GM12878 (cell line): ENCODE results near the gene TSPAN2. TPM values are rescaled to one million over a fixed set of nuclear protein-coding genes. Genes with fewer than 3 reads are reported as not detected.

Experiments
- ATAC-seq: fragments of 200-7000 bp; cut with Tn5 transposase; 3 replicates; pipeline ENCODE4 v1.9.1; 2020; ENCODE audit warnings: mild to moderate bottlenecking, moderate library complexity
- BruUV-seq: library from RNA; stranded (reverse); fragments of 400-500 nt; replicated peaks from 2 replicates; lab custom pipeline; 2021; lab: Mats Ljungman, UMichigan
- CTCF ChIA-PET: fragments of 300-600 bp; sonication (Branson Sonifier 250); formaldehyde crosslinking; extraction: SDS; loops from one replicate; lab custom pipeline; 2021; ENCODE audit warnings: inconsistent platforms; lab: Yijun Ruan, JAX
- POLR2A ChIA-PET: fragments of 350-600 bp; formaldehyde crosslinking; extraction: SDS; loops from one replicate; lab custom pipeline; 2021; ENCODE audit warnings: inconsistent platforms; lab: Charles Lee
- RAD21 ChIA-PET: fragments of 300-600 bp; sonication (Branson Sonifier 250); formaldehyde crosslinking; loops from one replicate; lab custom pipeline; 2023; ENCODE audit warnings: antibody characterized with exemption; ENCODE audit not compliant: unreplicated experiment; lab: Charles Lee
- SMC1A ChIA-PET: fragments of 300-600 bp; sonication (Branson Sonifier 250); formaldehyde crosslinking; loops from one replicate; lab custom pipeline; 2023; ENCODE audit not compliant: unreplicated experiment, uncharacterized antibody; lab: Charles Lee
- DNase-seq: peaks from one replicate; pipeline ENCODE4 v3.0.0-alpha.2; 2011; ENCODE audit warnings: low read depth, low spot score
- FAIRE-seq: peaks from 3 replicates; lab custom pipeline; 2011; peaks lifted over from hg19 to GRCh38; lab: Jason Lieb, UNC
- H2AFZ ChIP-seq: 2 replicates; pipeline ENCODE4 v1.6.0; 2011; ENCODE audit warnings: low read depth, low read length, control low read depth; ENCODE audit not compliant: control insufficient read depth
- H3K27ac ChIP-seq: 2 replicates; pipeline ENCODE4 v1.5.1; 2011; ENCODE audit warnings: control low read depth; ENCODE audit not compliant: control insufficient read depth, insufficient read depth
- H3K27me3 ChIP-seq, 2 experiments: replicated peaks in 1 of 2; 2 replicates each; pipeline versions ENCODE4 v1.6.0 to v1.6.1; 2011; ENCODE audit warnings: low read length in 1 of 2; ENCODE audit not compliant: control insufficient read depth in 2 of 2, insufficient read depth in 2 of 2
- H3K36me3 ChIP-seq, 2 experiments: 2 replicates each; pipeline ENCODE4 v1.5.1; 2011; ENCODE audit warnings: low read length in 1 of 2; ENCODE audit not compliant: control insufficient read depth in 2 of 2, insufficient read depth in 2 of 2
- H3K4me1 ChIP-seq: 2 replicates; pipeline ENCODE4 v1.6.1; 2011; ENCODE audit warnings: mild to moderate bottlenecking, low read length, moderate library complexity, mixed read lengths; ENCODE audit not compliant: control insufficient read depth, insufficient read depth
- H3K4me2 ChIP-seq: 2 replicates; pipeline ENCODE4 v1.6.0; 2011; ENCODE audit warnings: control low read depth; ENCODE audit not compliant: control insufficient read depth, insufficient read depth
- H3K4me3 ChIP-seq: fragments of 200-600 bp; sonication (generic); 2 replicates; pipeline ENCODE4 v1.5.1; 2016
- H3K79me2 ChIP-seq: 2 replicates; pipeline ENCODE4 v1.6.0; 2011; ENCODE audit warnings: low read length; ENCODE audit not compliant: control insufficient read depth, insufficient read depth
- H3K9ac ChIP-seq: 2 replicates; pipeline ENCODE4 v1.8.0; 2011; ENCODE audit warnings: low read length, control low read depth, mixed read lengths; ENCODE audit not compliant: control insufficient read depth, insufficient read depth
- H3K9me3 ChIP-seq: replicated peaks from 3 replicates; pipeline ENCODE4 v1.5.1; 2011; ENCODE audit warnings: mild to moderate bottlenecking, low read length; ENCODE audit not compliant: control insufficient read depth, insufficient read depth
- H4K20me1 ChIP-seq: 2 replicates; pipeline ENCODE4 v1.6.0; 2011; ENCODE audit not compliant: control insufficient read depth, insufficient read depth
- GABPA ChIP-seq: IDR thresholded peaks from 2 replicates; pipeline ENCODE4 v1.6.1; 2014; ENCODE audit warnings: antibody characterized with exemption, low read depth, mild to moderate bottlenecking, inconsistent platforms
- PAX8 ChIP-seq: fragments of 450-650 bp; IDR thresholded peaks from 2 replicates; pipeline ENCODE4 v1.6.1; 2017; ENCODE audit warnings: mild to moderate bottlenecking, moderate library complexity
- SRF ChIP-seq, 2 experiments: IDR thresholded peaks; 2 replicates each; pipeline ENCODE4 v1.6.1; 2011; ENCODE audit warnings: low read depth in 2 of 2, low read length in 2 of 2, mild to moderate bottlenecking in 1 of 2, moderate library complexity in 1 of 2
- WGBS: methylation state at CpG from one replicate; pipeline ENCODE4 v1.1.6; 2016; ENCODE audit warnings: low lambda C conversion rate; ENCODE audit not compliant: insufficient replicate concordance, insufficient coverage; ENCODE audit errors: missing lambda C conversion rate; 5-methylcytosine and 5-hydroxymethylcytosine counted together
- in situ Hi-C: fragments of 300-500 bp; cut with MboI; formaldehyde crosslinking; loops from 9 replicates; pipeline ENCODE4 v1.14.3; 2018; ENCODE audit warnings: mixed read lengths
- intact Hi-C: fragments of 100-400 bp; cut with micrococcal nuclease; formaldehyde crosslinking; loops from one replicate; pipeline ENCODE4 v1.14.2; 2022; ENCODE audit not compliant: unreplicated experiment
- polyA plus RNA-seq, 11 experiments: library from polyadenylated mRNA; depleted of rRNA in 4 of 11; unstranded in 6 of 11; stranded (reverse) in 5 of 11; fragments of >200 nt; fragmentation: Nextera tagmentation in 4 of 11; fragmentation: Illumina TruSeq in 1 of 11; extraction: Ambion mirVana in 4 of 11; extraction: Trizol in 1 of 11; gene quantifications; 1 replicate in 1 of 11; 2 replicates in 10 of 11; pipeline versions ENCODE4 v1.2.1 to v1.2.3, GENCODE V29; 2011 to 2016; ENCODE audit warnings: inconsistent platforms in 2 of 11, missing spikeins in 2 of 11, low read depth in 1 of 11
- total RNA-seq, 4 experiments: library from RNA; depleted of rRNA in 3 of 4; stranded (reverse); fragments of >200 nt in 3 of 4; fragmentation: Illumina TruSeq in 1 of 4; extraction: Trizol in 1 of 4; gene quantifications; 2 replicates each; pipeline versions ENCODE4 v1.2.1 to v1.2.3, GENCODE V29; 2013 to 2021
- TF ChIP-seq, protein P1 (sequence below): fragments of 450-650 bp; conservative IDR thresholded peaks from 2 replicates; pipeline ENCODE4 v1.6.1; 2017; ENCODE audit warnings: mild to moderate bottlenecking, moderate library complexity
- TF ChIP-seq, protein P2 (sequence below): fragments of 450-650 bp; formaldehyde crosslinking; IDR thresholded peaks from 2 replicates; pipeline ENCODE4 v1.4.0; 2020; ENCODE audit warnings: mild to moderate bottlenecking, moderate library complexity

TSPAN2 gene
- total and polyA plus RNA-seq, 10 of the 15 experiments (the other 5 are each of a cell fraction or from before 2014, with no cell fraction given) = under 0.01 to 0.73 TPM; not detected in 8

DNA sequence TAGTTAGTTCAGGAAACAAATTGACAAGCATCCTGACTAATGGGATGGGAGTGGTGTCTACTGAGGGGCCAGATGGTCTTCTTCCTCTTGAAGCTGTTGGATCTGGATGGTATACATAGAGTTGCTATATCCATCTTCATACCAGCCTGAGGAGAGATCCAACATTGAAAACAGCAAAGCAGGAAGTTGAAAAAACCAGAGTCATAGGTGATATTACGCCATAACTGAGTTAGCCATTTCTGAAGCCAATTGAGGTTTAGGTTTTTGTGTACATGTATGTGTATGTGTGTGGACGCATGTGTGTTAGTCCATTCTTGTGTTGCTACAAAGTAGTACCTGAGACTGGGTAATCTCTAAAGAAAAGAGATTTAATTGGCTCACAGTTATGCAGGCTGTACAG, 2.3 kb upstream of the TSPAN2 start:
- H2AFZ ChIP-seq = no peak overlapping the region

More for the DNA sequence above, 2.3 kb upstream of the TSPAN2 start:
- intact Hi-C loops (no loop called here), in situ Hi-C loops (no loop called here)
- Histone ChIP-seq H3K79me2 (no peaks in the 10 kb centered on the region), H4K20me1 (no peaks in the 10 kb centered on the region), H3K36me3 (no peaks in the 10 kb centered on the region), H3K4me1 (no peaks in the 10 kb centered on the region), H3K27me3 (peaks cover 5 to 13% of the 10 kb centered on the region in 2 experiments), H3K9ac (no peak overlapping the region), H3K4me3 (no peak overlapping the region), H3K27ac (no peak overlapping the region)
- DNase-seq = no peak
- 90% methylated on average over 2 of the region's 2 CpGs for WGBS
- FAIRE-seq = no peak
- ChIA-PET CTCF (interaction anchor here (1.0 to 2.4 kb wide), 2 partner anchors 20 to 39 kb away, joined by 4 to 8 read pairs; no protein-coding TSS in a partner anchor), RAD21 (interaction anchor here (0.7 kb wide), 1 partner anchor 22 kb away, joined by 3 read pairs; no protein-coding TSS in a partner anchor), SMC1A (no interaction called here)
- BruUV-seq = no TSS peak
- no peak for ATAC-seq
- TF ChIP-seq, protein P1, sequence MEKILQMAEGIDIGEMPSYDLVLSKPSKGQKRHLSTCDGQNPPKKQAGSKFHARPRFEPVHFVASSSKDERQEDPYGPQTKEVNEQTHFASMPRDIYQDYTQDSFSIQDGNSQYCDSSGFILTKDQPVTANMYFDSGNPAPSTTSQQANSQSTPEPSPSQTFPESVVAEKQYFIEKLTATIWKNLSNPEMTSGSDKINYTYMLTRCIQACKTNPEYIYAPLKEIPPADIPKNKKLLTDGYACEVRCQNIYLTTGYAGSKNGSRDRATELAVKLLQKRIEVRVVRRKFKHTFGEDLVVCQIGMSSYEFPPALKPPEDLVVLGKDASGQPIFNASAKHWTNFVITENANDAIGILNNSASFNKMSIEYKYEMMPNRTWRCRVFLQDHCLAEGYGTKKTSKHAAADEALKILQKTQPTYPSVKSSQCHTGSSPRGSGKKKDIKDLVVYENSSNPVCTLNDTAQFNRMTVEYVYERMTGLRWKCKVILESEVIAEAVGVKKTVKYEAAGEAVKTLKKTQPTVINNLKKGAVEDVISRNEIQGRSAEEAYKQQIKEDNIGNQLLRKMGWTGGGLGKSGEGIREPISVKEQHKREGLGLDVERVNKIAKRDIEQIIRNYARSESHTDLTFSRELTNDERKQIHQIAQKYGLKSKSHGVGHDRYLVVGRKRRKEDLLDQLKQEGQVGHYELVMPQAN = no peak
- TF ChIP-seq, protein P2, sequence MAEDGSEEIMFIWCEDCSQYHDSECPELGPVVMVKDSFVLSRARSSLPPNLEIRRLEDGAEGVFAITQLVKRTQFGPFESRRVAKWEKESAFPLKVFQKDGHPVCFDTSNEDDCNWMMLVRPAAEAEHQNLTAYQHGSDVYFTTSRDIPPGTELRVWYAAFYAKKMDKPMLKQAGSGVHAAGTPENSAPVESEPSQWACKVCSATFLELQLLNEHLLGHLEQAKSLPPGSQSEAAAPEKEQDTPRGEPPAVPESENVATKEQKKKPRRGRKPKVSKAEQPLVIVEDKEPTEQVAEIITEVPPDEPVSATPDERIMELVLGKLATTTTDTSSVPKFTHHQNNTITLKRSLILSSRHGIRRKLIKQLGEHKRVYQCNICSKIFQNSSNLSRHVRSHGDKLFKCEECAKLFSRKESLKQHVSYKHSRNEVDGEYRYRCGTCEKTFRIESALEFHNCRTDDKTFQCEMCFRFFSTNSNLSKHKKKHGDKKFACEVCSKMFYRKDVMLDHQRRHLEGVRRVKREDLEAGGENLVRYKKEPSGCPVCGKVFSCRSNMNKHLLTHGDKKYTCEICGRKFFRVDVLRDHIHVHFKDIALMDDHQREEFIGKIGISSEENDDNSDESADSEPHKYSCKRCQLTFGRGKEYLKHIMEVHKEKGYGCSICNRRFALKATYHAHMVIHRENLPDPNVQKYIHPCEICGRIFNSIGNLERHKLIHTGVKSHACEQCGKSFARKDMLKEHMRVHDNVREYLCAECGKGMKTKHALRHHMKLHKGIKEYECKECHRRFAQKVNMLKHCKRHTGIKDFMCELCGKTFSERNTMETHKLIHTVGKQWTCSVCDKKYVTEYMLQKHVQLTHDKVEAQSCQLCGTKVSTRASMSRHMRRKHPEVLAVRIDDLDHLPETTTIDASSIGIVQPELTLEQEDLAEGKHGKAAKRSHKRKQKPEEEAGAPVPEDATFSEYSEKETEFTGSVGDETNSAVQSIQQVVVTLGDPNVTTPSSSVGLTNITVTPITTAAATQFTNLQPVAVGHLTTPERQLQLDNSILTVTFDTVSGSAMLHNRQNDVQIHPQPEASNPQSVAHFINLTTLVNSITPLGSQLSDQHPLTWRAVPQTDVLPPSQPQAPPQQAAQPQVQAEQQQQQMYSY = no peak
- TF ChIP-seq GABPA = no peak
- no peak for TF ChIP-seq SRF (IDR thresholded peaks at IDR 0.05; ENCODE audit: low read depth in 2 of 2, low read length in 2 of 2)
- no peak for TF ChIP-seq PAX8
- TF ChIP-seq, all 136 proteins: peak for 0
- Histone ChIP-seq H3K4me2 (no peak overlapping the region), H3K9me3 (no peaks in the 10 kb centered on the region; the same call in 2 of the 3 replicates)
- POLR2A ChIA-PET = no interaction called here
